CD14-positive monocyte (primary cell): ENCODE measurements around the gene ATP11A. TPM values are rescaled to one million over a fixed set of nuclear protein-coding genes. Genes with fewer than 3 reads are reported as not detected.

Experiments used
- DNase-seq, 3 donors: peaks; one replicate each; pipeline ENCODE4 v3.0.0-alpha.2; 2011 to 2022
- H2AFZ ChIP-seq: 2 replicates; pipeline ENCODE4 v1.6.0; 2012; ENCODE audit warnings: mild to moderate bottlenecking, low read depth, low read length, inconsistent platforms; ENCODE audit not compliant: insufficient read depth, poor library complexity, severe bottlenecking
- H3K27ac ChIP-seq, 2 donors: 1 replicate in 1 of 2; 2 replicates in 1 of 2; pipeline ENCODE4 v1.5.1; 2012 to 2013; ENCODE audit warnings: low read length in 2 of 2, control low read depth in 1 of 2, inconsistent platforms in 1 of 2, low read depth in 1 of 2, mild to moderate bottlenecking in 1 of 2
- H3K27me3 ChIP-seq, 2 donors: one replicate each; pipeline versions ENCODE4 v1.6.0 to v1.6.1; 2011 to 2013; ENCODE audit warnings: low read length in 2 of 2; ENCODE audit not compliant: control insufficient read depth in 2 of 2, insufficient read depth in 2 of 2
- H3K36me3 ChIP-seq, 2 donors: replicated peaks in 1 of 2; 1 replicate in 1 of 2; 2 replicates in 1 of 2; pipeline versions ENCODE4 v1.5.1 to v1.6.1; 2012 to 2013; ENCODE audit warnings: low read length in 2 of 2, control low read depth in 1 of 2, inconsistent platforms in 1 of 2, mild to moderate bottlenecking in 1 of 2; ENCODE audit not compliant: insufficient read depth in 2 of 2, control insufficient read depth in 1 of 2
- H3K4me1 ChIP-seq, 2 donors: 1 replicate in 1 of 2; 2 replicates in 1 of 2; pipeline versions ENCODE4 v1.5.1 to v1.6.1; 2012 to 2013; ENCODE audit warnings: low read length in 2 of 2, control low read depth in 1 of 2, inconsistent platforms in 1 of 2, mild to moderate bottlenecking in 1 of 2, moderate library complexity in 1 of 2; ENCODE audit not compliant: insufficient read depth in 2 of 2, control insufficient read depth in 1 of 2
- H3K4me2 ChIP-seq: replicated peaks from 2 replicates; pipeline ENCODE3; 2012; ENCODE audit warnings: low read length, moderate library complexity, mild to moderate bottlenecking; ENCODE audit not compliant: poor library complexity, severe bottlenecking; ENCODE audit errors: extremely low read depth
- H3K4me3 ChIP-seq, 3 experiments: fragments of 200-600 bp in 1 of 3; sonication (generic) in 1 of 3; replicated peaks in 1 of 3; 1 replicate in 2 of 3; 2 replicates in 1 of 3; pipeline ENCODE4 v1.5.1; 2011 to 2013; ENCODE audit warnings: low read length in 3 of 3, mild to moderate bottlenecking in 3 of 3, control low read depth in 2 of 3, low read depth in 2 of 3, inconsistent platforms in 1 of 3, moderate library complexity in 1 of 3
- H3K79me2 ChIP-seq: 2 replicates; pipeline ENCODE4 v1.6.0; 2012; ENCODE audit warnings: mild to moderate bottlenecking, control low read depth, inconsistent platforms, low read length, moderate library complexity; ENCODE audit not compliant: insufficient read depth
- H3K9ac ChIP-seq: 2 replicates; pipeline ENCODE4 v1.6.0; 2017; ENCODE audit warnings: low read length, mild to moderate bottlenecking; ENCODE audit not compliant: insufficient read depth, poor library complexity, severe bottlenecking
- H3K9me3 ChIP-seq, 2 donors: replicated peaks in 1 of 2; 1 replicate in 1 of 2; 2 replicates in 1 of 2; pipeline versions ENCODE4 v1.5.1 to v1.6.1; 2012 to 2013; ENCODE audit warnings: low read length in 2 of 2, control low read depth in 1 of 2; ENCODE audit not compliant: control insufficient read depth in 1 of 2, insufficient read depth in 1 of 2
- H4K20me1 ChIP-seq: 2 replicates; pipeline ENCODE4 v1.6.0; 2012; ENCODE audit warnings: mild to moderate bottlenecking, low read length, control low read depth, moderate library complexity; ENCODE audit not compliant: insufficient read depth
- H3K27ac Mint-ChIP-seq, 7 donors: one replicate each; pipeline ENCODE4 v1.8.0; 2020; ENCODE audit warnings: mild to moderate bottlenecking in 7 of 7, mixed read lengths in 7 of 7, moderate library complexity in 6 of 7, inconsistent platforms in 2 of 7
- H3K27me3 Mint-ChIP-seq, 3 donors: one replicate each; pipeline ENCODE4 v1.8.0; 2021 to 2022; ENCODE audit warnings: low read depth in 3 of 3, mild to moderate bottlenecking in 3 of 3, mixed read lengths in 3 of 3, moderate library complexity in 3 of 3, inconsistent platforms in 1 of 3
- H3K36me3 Mint-ChIP-seq, 2 donors: one replicate each; pipeline ENCODE4 v1.8.0; 2020; ENCODE audit warnings: mixed read lengths in 2 of 2, inconsistent platforms in 1 of 2, mild to moderate bottlenecking in 1 of 2
- H3K4me1 Mint-ChIP-seq: one replicate; pipeline ENCODE4 v1.8.0; 2020; ENCODE audit warnings: mild to moderate bottlenecking, mixed read lengths
- H3K4me3 Mint-ChIP-seq, 2 donors: one replicate each; pipeline ENCODE4 v1.8.0; 2020; ENCODE audit warnings: mild to moderate bottlenecking in 2 of 2, mixed read lengths in 2 of 2, moderate library complexity in 1 of 2
- H3K9me3 Mint-ChIP-seq, 7 donors: one replicate each; pipeline ENCODE4 v1.8.0; 2020 to 2022; ENCODE audit warnings: mixed read lengths in 7 of 7, mild to moderate bottlenecking in 6 of 7, moderate library complexity in 6 of 7, inconsistent platforms in 2 of 7
- WGBS: methylation state at CpG from one replicate; pipeline ENCODE4 v1.1.5; 2013; ENCODE audit warnings: missing lambda C conversion rate; ENCODE audit not compliant: insufficient coverage; 5-methylcytosine and 5-hydroxymethylcytosine counted together
- intact Hi-C, 2 donors: fragments of 100-400 bp; cut with micrococcal nuclease; formaldehyde crosslinking; loops; one replicate each; pipeline versions ENCODE4 v1.15.0 to v1.15.1; 2023
- polyA plus RNA-seq, 3 donors: library from polyadenylated mRNA; depleted of rRNA in 1 of 3; unstranded in 2 of 3; stranded (reverse) in 1 of 3; fragments of 300-500 nt in 2 of 3; fragments of >200 nt in 1 of 3; fragmentation: Illumina TruSeq in 2 of 3; gene quantifications; 1 replicate in 2 of 3; 2 replicates in 1 of 3; pipeline ENCODE4 v1.2.3, GENCODE V29; 2012 to 2021
- TF ChIP-seq, protein P1 (sequence below): fragments of 200-600 bp; IDR thresholded peaks from one replicate; pipeline ENCODE4 v1.8.0; 2022; ENCODE audit warnings: antibody characterized with exemption, mild to moderate bottlenecking

Gene ATP11A
- polyA plus RNA-seq, 3 donors: 7.2 to 45.4 (median 7.6) TPM

DNA sequence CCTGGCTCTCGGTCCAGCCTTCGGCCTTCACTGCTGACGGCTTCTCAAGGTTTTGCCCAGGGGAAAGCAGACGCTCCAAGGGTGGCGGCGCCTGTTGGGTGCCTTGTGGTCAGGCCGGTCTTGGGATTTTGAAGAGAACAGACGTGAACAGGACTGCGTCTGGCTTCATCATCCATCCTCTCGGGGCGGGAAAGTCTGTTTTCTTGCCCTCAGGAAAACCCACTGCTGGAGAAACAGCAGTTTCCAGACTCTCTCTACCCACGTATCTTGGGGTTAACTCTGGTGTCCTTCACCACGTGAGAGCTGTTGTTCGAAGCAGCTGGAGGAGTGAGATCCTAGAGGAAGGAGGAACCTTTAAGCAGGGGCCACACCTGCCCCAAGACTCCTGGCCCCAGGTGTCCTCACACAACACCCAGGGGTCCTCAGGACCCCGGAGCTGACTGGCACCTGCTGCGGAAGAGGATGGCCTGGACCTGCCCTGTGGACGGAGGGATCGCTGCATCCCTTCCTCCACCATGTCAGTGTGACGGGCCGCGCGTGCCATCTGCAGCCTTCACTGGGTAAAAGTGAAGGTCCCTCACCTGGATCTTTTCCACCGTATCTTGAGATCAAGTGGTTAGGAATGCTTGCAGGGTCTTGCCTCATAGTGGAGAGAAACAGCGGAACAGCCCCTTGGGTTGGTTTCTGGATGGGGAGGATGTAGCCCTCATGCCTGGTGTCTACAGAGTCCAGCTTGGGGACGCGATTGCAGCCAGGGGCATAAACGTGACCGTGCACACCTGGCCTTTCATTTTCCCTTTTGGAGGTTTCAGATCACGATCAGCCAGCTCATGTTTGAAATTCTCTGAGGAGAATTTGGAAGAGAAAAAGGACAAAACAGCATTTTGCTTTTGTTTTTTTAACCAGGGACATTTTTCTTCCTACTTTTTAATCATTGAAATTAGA is 209.7 kb downstream of the ATP11A start:
- TF ChIP-seq, protein P1, sequence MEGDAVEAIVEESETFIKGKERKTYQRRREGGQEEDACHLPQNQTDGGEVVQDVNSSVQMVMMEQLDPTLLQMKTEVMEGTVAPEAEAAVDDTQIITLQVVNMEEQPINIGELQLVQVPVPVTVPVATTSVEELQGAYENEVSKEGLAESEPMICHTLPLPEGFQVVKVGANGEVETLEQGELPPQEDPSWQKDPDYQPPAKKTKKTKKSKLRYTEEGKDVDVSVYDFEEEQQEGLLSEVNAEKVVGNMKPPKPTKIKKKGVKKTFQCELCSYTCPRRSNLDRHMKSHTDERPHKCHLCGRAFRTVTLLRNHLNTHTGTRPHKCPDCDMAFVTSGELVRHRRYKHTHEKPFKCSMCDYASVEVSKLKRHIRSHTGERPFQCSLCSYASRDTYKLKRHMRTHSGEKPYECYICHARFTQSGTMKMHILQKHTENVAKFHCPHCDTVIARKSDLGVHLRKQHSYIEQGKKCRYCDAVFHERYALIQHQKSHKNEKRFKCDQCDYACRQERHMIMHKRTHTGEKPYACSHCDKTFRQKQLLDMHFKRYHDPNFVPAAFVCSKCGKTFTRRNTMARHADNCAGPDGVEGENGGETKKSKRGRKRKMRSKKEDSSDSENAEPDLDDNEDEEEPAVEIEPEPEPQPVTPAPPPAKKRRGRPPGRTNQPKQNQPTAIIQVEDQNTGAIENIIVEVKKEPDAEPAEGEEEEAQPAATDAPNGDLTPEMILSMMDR: no peak
- WGBS: 95% methylated on average over 17 of the region's 29 CpGs
- H3K4me3 ChIP-seq: no peak overlapping the region
- intact Hi-C loops: no loop called here
- Mint-ChIP-seq H3K4me1 (peaks cover 3% of the 10 kb centered on the region), H3K9me3 (peaks cover 2 to 8% (median 4%) of the 10 kb centered on the region in 7 donors), H3K36me3 (no peaks in the 10 kb centered on the region), H3K27me3 (peaks cover 21 to 29% (median 26%) of the 10 kb centered on the region in 3 donors), H3K27ac (no peak overlapping the region), H3K4me3 (no peak overlapping the region)
- H3K4me2 ChIP-seq: no peak overlapping the region
- H3K27me3 ChIP-seq: peaks cover 16 to 19% of the 10 kb centered on the region in 2 donors
- H2AFZ ChIP-seq: no peak overlapping the region
- H3K36me3 ChIP-seq: no peaks in the 10 kb centered on the region
- peaks cover 11 to 14% of the 10 kb centered on the region in 2 donors for H3K9me3 ChIP-seq
- no peaks in the 10 kb centered on the region for H3K79me2 ChIP-seq
- H3K9ac ChIP-seq: no peak overlapping the region
- peaks cover 10% of the 10 kb centered on the region in 2 donors for H3K4me1 ChIP-seq
- H3K27ac ChIP-seq: no peak overlapping the region
- no peaks in the 10 kb centered on the region for H4K20me1 ChIP-seq
- DNase-seq: no peak

DNA sequence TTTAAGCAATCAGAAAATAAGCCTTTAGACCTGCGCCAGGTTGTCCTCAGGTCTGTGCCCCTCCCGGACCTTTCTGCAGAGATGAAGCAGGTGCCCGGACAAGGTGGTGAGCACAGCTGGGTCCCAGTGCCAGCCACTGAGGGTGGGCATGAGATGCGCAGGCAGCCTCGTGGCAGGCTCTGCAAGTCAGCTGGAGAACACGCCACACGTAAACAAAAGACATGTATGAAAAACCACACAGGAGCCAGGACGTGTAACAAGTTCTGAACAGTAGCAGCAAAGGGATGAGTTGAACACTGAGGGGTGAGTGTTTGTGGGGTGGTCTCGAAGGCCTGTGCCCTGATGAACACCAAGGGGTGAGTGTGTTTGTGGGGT is 210.4 kb downstream of the ATP11A start:
- TF ChIP-seq, protein P1: no peak
- WGBS: 93% methylated on average over 9 of the region's 9 CpGs
- no peak overlapping the region for H3K9ac ChIP-seq

More for the DNA sequence above, 210.4 kb downstream of the ATP11A start:
- Histone ChIP-seq H3K4me2 (no peak overlapping the region), H4K20me1 (no peaks in the 10 kb centered on the region), H2AFZ (no peak overlapping the region), H3K79me2 (no peaks in the 10 kb centered on the region), H3K36me3 (no peaks in the 10 kb centered on the region), H3K27ac (no peak overlapping the region), H3K9me3 (peaks cover 11 to 20% of the 10 kb centered on the region in 2 donors), H3K4me3 (no peak overlapping the region), H3K27me3 (peaks cover 9 to 12% of the 10 kb centered on the region in 2 donors), H3K4me1 (peaks cover 3% of the 10 kb centered on the region in 2 donors)
- H3K27ac Mint-ChIP-seq: no peak overlapping the region
- peaks cover 9 to 14% (median 10%) of the 10 kb centered on the region in 7 donors for H3K9me3 Mint-ChIP-seq
- DNase-seq: no peak
- peaks cover 15 to 23% (median 19%) of the 10 kb centered on the region in 3 donors for H3K27me3 Mint-ChIP-seq
- intact Hi-C loops: no loop called here
- no peak overlapping the region for H3K4me3 Mint-ChIP-seq
- peaks cover 2% of the 10 kb centered on the region for H3K4me1 Mint-ChIP-seq
- no peaks in the 10 kb centered on the region for H3K36me3 Mint-ChIP-seq
